Superior temporal gyrus (tissue), 1 donor: ENCODE measurements around the gene KIT.
A peak's percentile ranks its signal among the peaks of the same experiment; 100 is the strongest.

Source experiments
- DNase-seq: peaks from one replicate; pipeline ENCODE4 v3.0.0-alpha.2; 2016; ENCODE audit errors: extremely low spot score

The KIT gene

DNA sequence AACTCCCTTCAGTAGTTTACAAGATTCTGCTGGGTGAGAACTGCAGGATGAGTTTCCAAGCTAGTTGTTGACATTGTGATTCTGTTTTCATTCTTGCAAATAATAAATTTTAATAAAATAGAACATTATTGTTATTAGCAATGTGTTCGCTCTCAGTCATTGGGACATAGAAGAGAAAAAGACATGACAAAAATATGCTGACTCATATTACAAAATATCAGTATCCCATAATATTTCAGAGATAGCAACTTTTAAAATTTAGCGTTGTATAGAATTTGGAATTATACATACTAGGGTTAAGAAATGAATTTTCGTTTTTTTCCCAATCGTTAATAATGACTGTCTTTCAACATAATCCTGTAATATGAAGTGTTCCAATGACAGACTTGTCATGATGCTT lies 45.4 kb downstream of the KIT start:
- DNase-seq: no peak

DNA sequence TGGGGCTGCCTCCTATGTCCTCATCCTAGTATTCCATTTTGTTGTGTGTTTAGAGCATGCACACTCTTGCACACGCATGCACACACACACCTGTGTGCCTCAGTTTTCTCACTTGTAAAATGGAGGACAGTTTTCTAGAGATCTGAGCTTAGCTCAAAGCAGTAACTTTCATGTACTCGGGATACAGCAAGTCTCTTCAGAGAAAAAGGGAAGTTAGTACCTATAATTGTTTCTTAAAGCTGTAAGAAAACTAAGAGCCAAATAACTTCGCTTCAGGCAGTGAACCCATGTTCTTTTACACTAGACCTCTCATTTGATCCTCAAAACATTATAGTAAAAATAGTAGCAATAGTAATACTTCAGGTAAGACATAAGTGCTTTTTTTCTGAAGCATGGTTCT lies 49.6 kb downstream of the KIT start:
- no peak for DNase-seq

- DNase-seq: no peak
Observed at GRCh38 chr4:54708339-54709279, 50.9 kb downstream of the KIT start.

GRCh38 chr4:54709400-54709799 lies 51.6 kb downstream of the KIT start:
- no peak for DNase-seq

DNA sequence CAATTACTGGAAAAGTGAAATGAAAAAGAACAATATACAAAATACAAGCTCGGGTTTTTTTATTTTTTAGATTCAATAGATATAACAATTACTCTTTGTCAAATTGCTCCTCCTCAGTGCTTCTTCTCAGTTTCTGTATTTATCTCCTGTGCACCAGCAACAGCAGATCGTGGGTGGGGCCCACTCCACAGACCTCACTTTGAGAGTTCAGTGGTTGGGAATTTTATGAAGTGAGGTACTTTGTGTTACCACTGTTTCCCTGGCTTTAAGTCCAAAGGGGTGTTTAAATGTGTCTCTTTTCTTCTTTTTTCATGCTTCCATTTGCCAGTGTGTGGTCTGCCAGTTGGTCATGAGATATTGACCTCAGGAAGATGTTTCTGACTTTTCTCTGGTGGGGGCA lies 54.4 kb downstream of the KIT start:
- DNase-seq: no peak

DNA sequence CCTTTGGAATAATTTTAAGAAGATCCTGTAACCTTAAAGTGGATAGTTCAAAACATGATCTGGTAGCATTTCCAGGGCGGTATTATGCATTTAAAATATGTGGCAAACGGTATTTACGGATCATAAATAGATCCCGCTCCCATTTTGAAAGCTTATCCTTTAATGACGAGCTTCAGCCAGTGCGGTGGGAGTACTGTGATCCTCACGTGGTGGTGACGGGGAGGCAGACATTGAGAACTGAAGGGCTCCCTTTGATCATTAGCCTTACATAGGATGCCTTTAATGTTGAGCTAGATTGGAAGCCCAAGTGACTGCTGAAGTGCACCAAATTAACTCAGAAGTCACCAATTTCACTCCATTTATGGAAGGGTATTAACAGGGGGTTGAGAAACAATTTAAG lies 56.9 kb downstream of the KIT start:
- no peak for DNase-seq

DNA sequence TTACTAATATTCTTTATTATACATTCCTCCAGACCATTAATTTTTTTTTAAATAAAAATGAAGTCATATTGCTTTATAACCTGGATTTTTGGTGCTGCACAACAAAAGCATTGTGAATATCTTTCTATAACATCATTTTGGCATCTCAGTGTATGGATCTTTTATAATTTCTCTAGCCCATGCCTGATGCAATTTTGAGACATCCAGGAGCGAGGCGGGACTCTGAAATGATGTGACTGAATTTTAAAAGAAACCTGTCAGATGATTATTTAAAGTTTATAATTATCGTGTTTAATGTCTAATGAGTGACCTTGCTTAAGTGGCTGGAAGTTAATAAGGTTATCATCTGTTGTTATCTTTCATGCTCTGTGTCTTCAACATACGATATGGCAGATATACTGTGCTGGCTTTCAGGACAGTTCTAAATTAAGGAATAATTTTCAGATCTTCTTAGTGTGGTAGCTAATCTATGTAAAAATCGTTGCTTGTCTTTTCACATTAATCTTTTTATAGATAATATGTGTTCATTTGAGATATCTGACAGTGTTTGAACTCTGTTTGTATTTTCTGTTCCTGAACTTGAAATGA lies 58.8 kb downstream of the KIT start:
- no peak for DNase-seq

DNA sequence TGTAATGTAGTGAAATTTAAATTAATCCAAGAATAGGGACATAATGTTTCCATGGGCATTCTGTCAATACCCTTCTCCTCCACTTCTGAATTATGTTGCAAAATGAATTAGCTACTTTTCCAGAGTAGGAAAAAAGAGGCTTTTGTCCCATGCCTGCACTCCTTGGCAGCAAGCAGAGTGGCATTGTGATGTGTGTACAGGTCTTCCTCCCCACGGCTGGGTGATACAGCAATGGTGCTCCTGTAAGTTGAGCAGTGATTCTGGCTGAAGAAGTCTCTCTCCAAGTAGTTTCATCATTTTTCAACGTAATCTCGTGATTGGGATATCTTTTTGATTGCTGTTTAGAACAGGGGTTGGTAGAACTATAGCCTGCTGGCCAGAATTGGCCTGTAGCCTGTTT lies 59.9 kb downstream of the KIT start:
- DNase-seq: peak; percentile 35

GRCh38 chr4:54719378-54719777 lies 61.6 kb downstream of the KIT start:
- no peak for DNase-seq

DNA sequence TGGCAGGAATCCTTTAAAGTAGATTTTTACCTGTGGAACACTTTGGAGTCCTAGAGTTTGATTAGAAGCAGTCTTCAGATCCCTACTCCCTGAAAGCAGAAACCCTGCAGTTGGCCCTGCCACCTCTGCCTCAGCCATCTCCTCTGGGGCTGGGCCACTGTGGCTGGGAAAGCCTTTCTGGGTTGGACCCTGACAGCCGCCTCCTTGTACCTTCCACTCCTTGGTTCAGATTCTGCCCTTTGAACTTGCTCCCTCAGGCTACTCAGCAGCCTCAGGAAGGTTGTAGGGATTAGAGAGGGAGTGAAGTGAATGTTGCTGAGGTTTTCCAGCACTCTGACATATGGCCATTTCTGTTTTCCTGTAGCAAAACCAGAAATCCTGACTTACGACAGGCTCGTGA lies 65.5 kb downstream of the KIT start:
- no peak for DNase-seq

- no peak for DNase-seq
Observed at GRCh38 chr4:54723820-54724219, 66.1 kb downstream of the KIT start.

GRCh38 chr4:54726907-54727306 lies 69.2 kb downstream of the KIT start:
- no peak for DNase-seq

DNA sequence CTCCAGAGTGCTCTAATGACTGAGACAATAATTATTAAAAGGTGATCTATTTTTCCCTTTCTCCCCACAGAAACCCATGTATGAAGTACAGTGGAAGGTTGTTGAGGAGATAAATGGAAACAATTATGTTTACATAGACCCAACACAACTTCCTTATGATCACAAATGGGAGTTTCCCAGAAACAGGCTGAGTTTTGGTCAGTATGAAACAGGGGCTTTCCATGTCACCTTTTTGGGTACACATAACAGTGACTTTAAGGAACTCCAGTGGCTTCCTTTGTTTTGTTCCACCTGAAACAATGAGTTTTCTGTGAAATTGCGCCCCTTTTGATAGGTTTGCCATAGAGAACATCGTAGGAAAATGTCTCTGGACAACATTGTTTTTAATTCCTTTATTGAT lies 69.6 kb downstream of the KIT start:
- DNase-seq: no peak

DNA sequence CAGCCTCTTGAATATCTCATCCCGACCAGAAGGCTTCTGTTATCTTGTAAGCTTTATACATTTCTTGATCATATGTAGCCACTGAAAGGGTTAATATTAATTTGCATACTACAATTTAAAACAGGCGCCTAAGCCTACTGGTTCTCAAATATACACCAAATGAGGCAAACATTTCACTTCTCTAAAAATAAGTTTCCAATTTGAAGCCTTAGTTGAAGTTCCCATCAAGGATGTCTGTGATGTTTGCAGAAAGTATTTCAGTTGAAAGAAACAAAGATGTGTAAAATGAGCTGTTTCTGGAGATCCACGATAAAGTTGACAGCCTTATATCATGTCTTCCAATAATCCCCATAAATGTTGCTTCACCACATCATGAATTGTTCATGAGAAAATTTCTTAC lies 70.6 kb downstream of the KIT start:
- DNase-seq: no peak

- DNase-seq: no peak
Observed at GRCh38 chr4:54729256-54729655, 71.5 kb downstream of the KIT start.

- DNase-seq: no peak
Observed at GRCh38 chr4:54730581-54730980, 72.8 kb downstream of the KIT start.

DNA sequence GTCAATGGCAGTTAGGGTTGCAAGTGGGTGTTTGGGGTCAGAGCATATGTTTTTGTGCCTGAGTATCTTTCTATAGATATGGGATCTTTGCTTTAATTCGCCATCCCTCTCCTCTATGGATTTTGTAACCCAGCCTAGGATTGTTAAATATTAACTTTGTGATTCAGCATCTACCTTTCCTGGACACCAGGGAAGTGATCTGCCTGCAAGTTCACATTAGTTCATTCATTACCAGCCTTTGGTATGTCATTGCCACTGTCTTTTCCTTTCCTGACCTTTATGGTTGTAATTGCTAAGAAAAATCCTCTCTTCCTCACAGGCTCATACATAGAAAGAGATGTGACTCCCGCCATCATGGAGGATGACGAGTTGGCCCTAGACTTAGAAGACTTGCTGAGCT lies 73.8 kb downstream of the KIT start:
- DNase-seq: no peak

DNA sequence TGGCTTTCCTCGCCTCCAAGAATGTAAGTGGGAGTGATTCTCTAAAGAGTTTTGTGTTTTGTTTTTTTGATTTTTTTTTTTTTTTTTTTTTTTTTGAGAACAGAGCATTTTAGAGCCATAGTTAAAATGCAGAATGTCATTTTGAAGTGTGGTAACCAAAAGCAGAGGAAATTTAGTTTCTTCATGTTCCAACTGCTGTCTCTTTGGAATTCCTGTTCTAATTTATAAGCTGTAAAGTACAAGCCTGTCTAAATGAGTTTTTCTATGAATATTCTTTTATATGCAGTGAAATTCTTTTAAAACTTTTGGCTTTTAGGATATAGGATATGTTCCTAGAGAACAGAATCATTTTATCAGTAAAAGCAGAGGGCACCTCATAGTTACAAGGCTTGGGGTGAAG lies 74.2 kb downstream of the KIT start:
- DNase-seq: no peak

DNA sequence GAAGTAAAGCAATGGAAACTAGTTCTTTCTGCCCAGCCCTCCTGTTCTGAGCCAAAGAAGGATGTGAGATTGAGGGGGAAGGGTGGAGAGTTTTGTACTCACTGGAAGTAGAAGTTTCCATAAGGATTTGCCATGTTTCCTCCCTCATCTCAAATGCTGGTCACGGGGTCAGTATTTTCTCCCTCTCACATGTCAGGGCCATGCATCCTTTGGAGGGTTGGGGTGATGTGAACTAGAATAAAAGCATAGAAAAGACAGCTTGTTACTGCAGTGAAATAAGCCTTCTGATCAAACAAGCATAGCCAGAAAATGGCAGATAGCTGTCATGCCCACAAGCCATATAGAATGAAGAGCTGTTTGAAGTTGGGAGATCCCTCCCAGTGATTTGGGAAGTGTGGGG lies 79.7 kb downstream of the KIT start:
- no peak for DNase-seq

DNA sequence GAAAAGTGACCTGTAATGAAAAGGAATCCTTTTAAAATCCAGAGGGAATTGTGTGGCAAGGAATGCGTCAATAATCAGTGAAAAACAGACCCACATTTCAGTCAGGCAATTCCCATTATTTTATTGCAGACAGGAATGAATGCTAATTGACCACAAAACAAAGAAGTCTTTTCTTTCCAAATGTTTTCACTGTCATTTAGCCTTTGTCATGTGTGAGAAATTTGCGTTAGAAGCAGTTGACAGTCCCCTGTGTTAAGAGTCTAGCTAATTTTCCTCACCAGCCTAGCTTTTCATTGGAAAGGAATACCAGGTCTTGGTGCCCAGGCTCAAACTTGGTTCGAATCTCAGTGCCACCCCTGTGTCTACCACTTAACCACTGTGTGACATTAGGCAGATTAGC lies 83.4 kb downstream of the KIT start:
- peak; percentile 77 for DNase-seq

GRCh38 chr4:54742636-54743399 lies 85.1 kb downstream of the KIT start:
- DNase-seq: no peak

- DNase-seq: no peak
Observed at GRCh38 chr4:54743562-54743961, 85.8 kb downstream of the KIT start.

DNA sequence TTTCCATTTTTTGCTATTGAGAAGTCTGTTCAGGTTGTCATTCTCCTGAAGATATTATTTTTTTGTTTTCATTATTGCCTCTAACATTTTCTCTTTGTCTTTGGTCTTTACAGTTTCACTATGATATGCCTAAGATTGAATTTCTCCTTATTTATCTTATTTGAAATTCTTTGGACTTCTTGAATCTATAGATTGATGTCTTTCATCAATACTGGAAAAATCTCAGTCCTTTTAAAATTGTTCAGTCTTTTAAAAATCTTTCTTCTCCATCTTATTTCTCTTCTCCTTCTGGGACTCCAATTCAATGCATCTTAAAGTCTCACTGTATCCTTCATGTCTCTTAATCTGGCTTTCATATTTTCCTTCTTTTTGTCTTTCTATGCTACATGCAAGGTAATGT lies 86.7 kb downstream of the KIT start:
- no peak for DNase-seq
